ENCODE results near the gene ALAS1.

ALAS1 gene

DNA sequence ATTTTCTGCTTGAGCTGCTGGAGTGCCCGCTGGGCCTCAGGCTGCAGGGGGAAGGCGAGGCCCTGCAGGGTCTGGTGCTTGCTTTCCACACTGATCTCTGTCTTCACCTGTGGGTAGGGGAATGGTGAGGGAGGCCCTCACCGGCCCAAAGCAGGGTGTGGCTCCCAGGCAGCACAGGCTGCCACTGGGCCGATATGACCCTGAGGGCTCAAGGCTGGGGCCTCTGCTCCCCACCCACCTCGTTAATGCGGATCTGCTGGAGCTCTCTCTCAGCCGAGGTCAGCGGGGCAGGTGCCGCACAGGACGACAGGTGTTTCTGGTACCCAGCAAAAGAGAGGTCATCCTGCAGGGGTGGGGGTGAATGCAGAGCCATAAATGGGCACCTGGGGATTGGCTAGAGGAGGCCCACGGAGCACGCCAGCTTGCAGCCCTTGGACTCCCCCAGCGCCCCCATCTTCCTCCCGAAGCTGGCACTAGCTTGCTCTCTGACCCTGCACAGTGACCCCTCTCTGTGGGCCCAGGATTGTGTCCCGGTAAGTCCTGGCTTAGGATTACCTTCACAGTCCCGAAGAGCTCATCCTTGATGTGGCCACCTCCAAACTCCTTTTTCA, 33.0 kb downstream of the ALAS1 start:
- no peak overlapping the region for H3K4me3 ChIP-seq (replicated peaks; ENCODE audit: low read depth, low read length)
- no peak for DNase-seq (ENCODE audit: low read depth)
- TF ChIP-seq, protein P1, sequence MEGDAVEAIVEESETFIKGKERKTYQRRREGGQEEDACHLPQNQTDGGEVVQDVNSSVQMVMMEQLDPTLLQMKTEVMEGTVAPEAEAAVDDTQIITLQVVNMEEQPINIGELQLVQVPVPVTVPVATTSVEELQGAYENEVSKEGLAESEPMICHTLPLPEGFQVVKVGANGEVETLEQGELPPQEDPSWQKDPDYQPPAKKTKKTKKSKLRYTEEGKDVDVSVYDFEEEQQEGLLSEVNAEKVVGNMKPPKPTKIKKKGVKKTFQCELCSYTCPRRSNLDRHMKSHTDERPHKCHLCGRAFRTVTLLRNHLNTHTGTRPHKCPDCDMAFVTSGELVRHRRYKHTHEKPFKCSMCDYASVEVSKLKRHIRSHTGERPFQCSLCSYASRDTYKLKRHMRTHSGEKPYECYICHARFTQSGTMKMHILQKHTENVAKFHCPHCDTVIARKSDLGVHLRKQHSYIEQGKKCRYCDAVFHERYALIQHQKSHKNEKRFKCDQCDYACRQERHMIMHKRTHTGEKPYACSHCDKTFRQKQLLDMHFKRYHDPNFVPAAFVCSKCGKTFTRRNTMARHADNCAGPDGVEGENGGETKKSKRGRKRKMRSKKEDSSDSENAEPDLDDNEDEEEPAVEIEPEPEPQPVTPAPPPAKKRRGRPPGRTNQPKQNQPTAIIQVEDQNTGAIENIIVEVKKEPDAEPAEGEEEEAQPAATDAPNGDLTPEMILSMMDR (IDR thresholded peaks at IDR 0.05; ENCODE audit: low read length, missing control alignments), result no peak

DNA sequence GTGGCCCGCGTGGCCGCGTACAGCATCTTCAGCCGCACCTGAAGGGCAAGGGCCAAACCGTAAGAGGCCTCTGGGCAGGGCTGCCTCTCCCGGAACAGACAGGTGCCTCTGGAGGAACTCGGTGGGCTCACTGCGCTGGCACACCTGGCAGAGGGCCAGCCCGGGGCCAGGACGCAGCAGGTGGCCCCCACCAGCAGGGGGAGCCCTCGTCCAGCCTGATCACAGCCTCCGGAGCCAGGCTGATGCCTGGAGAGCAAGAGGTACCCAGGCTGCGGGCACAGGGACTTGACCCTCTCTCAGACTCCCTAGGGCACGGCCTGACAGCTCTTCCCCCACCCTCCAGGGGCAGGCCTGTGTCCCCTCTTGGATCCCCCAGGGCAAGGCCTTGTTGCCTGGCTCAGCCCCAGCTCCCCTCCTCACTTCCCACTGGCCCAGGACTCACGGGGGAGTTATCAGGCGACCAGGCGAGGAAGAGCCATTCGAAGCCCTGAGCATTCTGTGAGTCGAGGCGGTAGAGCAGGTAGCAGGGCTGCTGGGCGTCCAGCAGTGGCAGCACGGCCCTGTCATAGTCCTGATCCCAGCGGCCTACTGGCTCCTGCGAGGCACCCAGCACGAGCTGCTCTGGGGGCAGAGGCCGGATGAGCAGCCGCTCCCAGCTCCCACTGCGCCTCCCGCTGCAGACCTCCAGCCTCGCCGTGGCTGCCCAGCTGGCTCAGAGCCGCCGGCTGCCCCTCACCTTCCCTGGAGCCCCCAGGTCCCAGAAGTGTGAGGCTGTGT, 33.7 kb downstream of the ALAS1 start:
- DNase-seq (ENCODE audit: low read depth), result peak; percentile 59
- TF ChIP-seq, protein P1 (IDR thresholded peaks at IDR 0.05; ENCODE audit: low read length, missing control alignments), result peak; percentile 81

DNA sequence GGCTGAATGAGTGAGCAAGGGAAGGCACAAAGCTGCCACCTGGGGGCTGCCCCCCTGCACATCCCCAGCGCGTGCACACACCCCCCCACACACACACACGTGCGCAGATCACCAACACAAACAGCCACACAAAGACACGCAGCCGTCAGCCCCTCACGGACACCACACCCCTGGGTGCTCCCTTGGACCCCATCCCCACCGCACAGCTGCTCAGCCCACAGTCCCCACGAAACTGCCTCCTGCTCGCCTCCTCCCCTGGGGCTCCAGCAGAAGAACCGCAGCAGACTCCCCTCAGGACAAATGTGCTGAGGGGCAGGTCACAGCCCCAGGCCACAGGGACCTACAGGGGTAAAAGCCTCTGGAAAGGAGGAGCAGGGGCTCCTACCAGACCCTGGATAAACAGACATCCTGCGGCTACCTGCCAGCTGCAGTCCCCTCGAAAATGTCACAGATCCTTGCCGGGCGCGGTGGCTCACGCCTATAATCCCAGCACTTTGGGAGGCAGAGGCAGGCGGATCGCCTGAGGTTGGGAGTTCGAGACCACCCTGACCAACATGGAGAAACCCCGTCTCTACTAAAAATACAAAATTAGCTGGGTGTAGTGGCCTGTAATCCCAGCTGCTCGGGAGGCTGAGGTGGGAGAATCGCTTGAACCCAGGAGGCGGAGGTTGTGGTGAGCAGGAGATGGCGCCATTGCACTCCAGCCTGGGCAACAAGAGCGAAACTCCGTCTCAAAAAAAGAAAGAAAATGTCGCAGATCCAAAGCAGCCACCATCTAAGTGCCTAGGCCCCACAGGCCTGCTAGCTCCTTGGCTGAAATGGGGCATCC, 34.5 kb downstream of the ALAS1 start:
- no peak for DNase-seq (ENCODE audit: low read depth)
- H3K4me3 ChIP-seq (replicated peaks; ENCODE audit: low read depth, low read length), result no peak overlapping the region

More for the DNA sequence above, 33.7 kb downstream of the ALAS1 start:
- H3K4me3 ChIP-seq (replicated peaks; ENCODE audit: low read depth, low read length), result no peak overlapping the region

DNA sequence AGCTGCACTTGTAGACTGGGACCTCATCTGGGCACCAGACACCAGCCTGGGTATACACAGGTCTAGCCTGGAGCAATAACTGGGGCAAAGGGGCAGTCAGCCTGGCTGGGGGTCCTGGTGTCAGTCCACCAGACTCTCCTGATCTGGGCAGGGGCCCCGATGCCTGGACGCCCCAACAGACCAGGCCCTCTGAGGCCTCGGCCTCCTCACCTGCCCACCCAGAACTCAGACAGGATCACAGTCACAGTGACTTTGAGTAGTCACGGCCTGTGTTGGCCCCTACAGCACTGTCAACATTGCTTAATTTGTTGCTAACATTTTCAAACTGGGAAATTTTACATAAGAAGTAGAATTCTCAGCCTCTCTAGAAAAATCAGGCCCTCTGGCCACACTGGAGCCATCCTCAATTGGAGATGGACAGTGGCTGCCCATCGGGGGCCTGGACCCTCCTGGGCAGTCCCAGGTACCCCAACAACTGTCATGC, 35.2 kb downstream of the ALAS1 start:
- TF ChIP-seq, protein P1 (IDR thresholded peaks at IDR 0.05; ENCODE audit: low read length, missing control alignments), result no peak
- no peak overlapping the region for H3K4me3 ChIP-seq (replicated peaks; ENCODE audit: low read depth, low read length)
- DNase-seq (ENCODE audit: low read depth), result no peak

More for the DNA sequence above, 34.5 kb downstream of the ALAS1 start:
- TF ChIP-seq, protein P1 (IDR thresholded peaks at IDR 0.05; ENCODE audit: low read length, missing control alignments), result no peak

DNA sequence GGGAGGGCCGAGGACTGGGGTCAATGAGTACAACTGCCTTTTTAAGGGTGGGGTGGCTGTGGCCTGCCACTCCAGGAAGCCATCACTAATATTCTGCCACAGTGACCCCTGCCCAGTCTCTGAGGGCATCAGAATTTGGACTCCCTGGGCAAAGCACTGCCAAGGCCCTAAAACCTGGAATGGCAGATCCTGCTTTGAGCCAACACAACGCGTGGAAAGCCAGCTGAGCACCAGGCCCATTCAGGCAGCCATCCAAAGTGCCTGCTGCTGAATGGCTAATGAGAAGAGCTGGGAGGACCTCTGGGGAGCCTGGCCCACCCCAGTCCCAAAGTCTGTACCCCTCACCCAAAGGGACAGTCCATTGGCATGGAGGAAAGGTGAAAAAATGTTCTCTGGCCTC, 36.0 kb downstream of the ALAS1 start:
- no peak for DNase-seq (ENCODE audit: low read depth)
- TF ChIP-seq, protein P1 (IDR thresholded peaks at IDR 0.05; ENCODE audit: low read length, missing control alignments), result no peak
- H3K4me3 ChIP-seq (replicated peaks; ENCODE audit: low read depth, low read length), result no peak overlapping the region

DNA sequence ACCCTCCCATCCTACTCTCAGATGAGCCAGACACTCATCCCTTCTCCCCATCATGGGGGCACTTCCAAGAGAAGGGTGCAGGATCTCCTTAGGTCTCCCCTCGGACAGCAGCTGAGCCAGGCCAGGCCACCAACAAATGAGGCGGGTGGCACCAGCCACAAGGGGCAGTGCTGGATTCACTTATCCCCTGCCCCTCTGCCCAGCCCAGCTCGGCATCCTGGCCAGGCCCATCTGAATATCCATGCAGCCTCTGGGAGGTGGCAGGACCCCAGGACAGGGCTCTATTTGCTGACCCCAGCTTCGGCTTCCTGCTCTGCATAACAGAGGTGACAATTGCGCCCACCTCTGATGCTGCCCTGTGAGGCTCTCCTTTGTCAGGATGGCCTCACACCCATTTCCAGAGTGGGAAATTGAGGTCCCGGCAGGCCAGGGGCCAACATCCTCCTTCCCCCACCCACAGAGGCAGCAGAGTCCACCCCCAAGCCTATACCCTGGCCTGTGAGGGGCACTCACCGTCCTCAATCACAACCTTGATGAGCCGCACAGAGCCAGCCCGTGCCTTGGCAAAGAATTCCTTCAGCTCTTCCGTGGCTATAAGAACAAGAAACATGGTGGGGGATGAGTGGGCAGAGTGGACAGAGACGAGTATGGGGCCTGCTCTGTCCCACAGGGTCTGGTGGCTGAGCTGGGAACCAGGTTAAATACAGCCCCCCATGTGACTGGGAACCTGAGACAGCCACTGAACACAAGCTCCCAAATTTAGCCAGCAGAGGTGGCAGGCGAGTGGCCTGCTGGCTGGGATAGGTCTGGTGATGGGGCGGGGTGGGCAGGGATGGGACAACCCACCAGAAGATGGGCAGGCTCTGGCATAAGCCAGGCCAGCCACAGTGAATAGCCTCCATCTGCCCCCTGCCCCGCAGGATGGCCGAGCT, 36.8 kb downstream of the ALAS1 start:
- no peak for DNase-seq (ENCODE audit: low read depth)
- H3K4me3 ChIP-seq (replicated peaks; ENCODE audit: low read depth, low read length), result no peak overlapping the region
- TF ChIP-seq, protein P1 (IDR thresholded peaks at IDR 0.05; ENCODE audit: low read length, missing control alignments), result no peak
